HG02571 (cell line): ENCODE results near the gene KCNIP3.

ENCODE experiments used
- ATAC-seq: cut with Tn5 transposase; IDR thresholded peaks from one replicate; pipeline ENCODE4 v1.9.1; 2021; ENCODE audit warnings: mild to moderate bottlenecking, moderate library complexity; ENCODE audit not compliant: unreplicated experiment

The KCNIP3 gene

DNA sequence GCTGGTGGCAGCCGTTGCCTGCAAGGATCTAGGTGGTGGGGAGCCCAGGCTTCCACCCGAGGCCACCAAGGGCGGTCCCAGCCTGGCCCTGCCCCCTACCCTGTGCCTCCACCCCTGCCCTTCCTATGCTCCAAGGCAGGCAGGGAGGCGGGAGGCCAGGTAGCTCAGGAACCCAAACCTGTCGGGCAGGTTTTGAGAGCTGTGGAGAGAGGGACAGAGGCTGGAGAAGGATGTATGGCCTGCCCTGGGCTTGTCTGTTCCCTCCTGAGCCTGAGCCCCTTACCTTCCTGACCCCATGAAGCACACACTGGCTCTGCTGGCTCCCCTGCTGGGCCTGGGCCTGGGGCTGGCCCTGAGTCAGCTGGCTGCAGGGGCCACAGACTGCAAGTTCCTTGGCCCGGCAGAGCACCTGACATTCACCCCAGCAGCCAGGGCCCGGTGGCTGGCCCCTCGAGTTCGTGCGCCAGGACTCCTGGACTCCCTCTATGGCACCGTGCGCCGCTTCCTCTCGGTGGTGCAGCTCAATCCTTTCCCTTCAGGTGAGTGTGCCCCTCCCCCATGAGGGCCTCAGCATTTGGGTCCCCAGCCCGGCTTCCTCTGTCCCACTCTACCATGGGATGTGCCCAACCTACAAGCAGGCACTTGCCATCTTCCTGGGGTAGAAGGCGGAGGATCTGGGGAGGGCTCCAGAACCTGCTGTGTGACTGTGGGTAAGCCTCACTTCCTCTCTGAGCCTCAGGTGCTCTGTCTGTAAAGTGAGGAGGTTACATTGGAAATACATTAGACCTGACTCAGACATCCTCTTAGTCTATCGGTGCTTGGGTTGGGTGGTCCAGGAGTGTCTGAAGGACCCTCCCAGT is 22.6 kb upstream of the KCNIP3 start, which contains the start of gene PROM2:
Gene PROM2 (plus strand): TSS at position 159 of the 860 bp plus-strand sequence. CDS start 137 bp downstream, at position 296.
- no peak for ATAC-seq

DNA sequence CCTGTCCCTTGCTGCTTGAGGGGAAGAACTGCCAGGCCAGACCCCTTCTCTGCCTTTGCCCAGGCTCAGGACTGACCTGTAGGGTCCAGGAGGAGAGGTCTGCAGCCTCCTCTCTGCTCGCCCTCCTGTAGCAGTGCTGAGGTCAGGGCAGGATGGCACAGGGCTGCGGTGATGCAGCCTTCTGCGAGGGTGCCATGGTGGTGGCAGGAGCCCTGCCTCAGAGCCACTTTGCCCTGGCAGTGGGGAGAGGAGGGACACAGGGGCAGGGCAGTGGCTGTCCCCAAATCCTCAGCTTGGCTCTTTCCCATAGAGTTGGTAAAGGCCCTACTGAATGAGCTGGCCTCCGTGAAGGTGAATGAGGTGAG is 22.0 kb upstream of the KCNIP3 start:
- ATAC-seq = no peak

DNA sequence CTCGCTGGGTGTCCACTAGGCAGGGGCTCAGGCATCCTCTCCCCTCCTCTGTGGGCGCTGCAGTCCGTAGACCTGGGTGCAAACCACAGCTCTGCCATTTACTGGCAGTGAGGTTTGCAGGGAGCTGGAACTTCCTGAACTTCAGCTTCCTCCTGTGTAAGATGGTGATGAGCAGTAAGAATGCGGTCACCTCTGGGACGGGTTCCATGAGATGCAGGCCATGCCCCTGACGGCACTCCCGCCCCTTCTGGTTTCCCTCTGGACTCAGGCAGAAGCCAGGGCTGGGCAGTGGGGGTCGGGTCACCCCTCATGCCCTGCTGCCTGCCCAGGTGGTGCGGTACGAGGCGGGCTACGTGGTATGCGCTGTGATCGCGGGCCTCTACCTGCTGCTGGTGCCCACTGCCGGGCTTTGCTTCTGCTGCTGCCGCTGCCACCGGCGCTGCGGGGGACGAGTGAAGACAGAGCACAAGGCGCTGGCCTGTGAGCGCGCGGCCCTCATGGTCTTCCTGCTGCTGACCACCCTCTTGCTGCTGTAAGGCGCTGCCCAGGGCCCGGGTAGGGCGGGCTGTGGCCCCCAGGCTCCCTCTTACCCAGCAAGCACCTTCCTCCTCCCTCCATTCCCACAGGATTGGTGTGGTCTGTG is 21.4 kb upstream of the KCNIP3 start:
- ATAC-seq = no peak

GRCh38 chr2:95276244-95276887 is 20.8 kb upstream of the KCNIP3 start:
- ATAC-seq = no peak

DNA sequence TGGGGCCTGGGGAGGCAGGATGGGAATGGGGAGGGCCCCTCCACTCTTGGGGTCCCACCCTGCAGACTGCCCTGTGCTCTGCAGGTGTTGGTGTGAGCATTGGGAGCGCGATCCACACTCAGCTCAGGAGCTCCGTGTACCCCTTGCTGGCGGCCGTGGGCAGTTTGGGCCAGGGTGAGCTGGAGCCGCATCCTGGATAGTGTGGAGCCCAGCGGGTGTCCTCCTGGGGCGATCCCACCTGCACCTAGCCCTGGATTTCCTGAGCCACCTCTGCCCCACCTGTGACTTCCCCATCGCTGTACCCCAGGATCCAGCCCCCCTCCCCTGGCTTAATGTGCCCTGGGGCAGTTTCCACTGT is 20.3 kb upstream of the KCNIP3 start:
- ATAC-seq = no peak

GRCh38 chr2:95277246-95277906 is 19.8 kb upstream of the KCNIP3 start:
- no peak for ATAC-seq

DNA sequence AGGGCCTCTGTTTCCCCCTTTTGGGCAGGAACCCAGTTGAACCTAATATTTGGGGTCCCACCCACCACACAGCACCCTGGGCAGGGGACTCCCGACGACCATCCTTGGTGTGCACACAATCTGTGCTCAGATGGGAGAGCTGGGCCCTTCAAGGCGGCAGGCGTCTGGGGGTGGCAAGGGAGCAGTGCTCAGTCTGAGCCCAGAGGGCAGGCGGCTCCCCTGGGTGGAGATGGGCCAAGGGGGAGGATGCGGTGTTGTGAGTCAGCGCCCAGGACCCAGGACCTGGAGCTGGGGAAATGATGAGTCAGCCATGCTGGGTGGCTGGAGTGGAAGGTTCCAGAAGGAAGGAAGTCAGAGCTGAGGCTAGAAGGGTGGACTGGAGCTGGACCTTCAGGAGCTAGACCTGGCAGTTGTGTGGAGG is 19.1 kb upstream of the KCNIP3 start:
- ATAC-seq = no peak

DNA sequence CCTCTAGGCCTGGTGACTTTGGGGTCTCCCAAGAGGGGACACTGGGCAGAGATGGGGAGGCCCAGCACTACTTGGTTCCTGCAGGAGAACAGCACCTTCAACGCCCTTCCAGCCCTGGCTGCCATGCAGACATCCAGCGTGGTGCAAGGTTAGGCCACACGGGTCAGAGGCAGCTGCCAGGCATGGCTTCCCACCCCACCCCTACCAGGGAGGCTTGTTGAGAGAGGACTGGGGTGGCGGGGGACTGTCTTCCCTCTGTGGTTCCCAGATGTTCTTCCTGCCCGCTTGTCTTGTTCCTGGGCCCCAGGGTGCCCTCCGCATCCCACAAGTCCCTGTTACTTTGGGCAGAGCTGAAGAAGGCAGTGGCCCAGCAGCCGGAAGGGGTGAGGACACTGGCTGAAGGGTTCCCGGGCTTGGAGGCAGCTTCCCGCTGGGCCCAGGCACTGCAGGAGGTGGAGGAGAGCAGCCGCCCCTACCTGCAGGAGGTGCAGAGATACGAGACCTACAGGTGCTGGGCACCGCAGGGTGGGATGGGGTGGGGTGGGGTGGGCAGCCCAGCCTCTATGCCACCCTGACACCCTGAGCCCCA is 18.4 kb upstream of the KCNIP3 start:
- no peak for ATAC-seq

GRCh38 chr2:95279435-95280035 is 17.6 kb upstream of the KCNIP3 start:
- ATAC-seq = no peak

DNA sequence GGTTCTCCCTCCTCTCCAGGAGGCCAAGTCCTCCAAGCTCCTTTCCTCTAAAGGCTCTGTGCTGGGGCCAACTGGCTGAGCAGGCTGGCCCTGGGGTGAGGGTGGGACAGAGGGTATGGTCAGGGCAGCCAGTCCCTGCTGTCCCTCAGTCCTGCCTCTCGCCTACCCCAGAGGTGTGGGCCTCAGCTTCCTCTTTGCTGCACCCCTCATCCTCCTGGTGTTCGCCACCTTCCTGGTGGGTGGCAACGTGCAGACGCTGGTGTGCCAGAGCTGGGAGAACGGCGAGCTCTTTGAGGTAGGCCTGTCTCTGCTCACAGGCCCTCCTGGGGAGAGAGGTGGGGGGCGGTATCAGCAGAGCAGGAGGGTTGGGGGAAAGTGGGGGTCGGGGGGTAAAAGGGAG is 16.1 kb upstream of the KCNIP3 start:
- no peak for ATAC-seq

GRCh38 chr2:95281786-95282185 is 15.4 kb upstream of the KCNIP3 start:
- ATAC-seq = no peak

DNA sequence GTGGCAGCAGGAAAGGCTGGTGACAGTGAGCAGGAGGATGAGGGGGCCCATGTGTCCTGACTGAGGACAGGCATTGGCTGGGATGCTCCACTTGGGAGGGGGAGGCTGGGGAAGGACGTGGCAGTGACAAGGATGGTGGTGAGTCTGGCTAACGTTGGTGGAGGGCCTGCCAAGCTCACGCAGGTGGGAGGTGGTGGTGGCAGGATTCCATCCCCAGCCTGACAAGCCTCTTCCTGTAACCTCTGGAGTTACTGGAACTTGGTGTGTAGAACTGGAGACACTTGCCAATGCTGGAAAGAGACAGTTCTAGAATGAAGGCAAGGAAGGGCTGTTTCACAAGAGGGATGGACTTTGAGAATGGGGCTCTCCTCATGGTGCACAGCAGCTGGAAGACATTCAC is 14.7 kb upstream of the KCNIP3 start:
- ATAC-seq = no peak

GRCh38 chr2:95283562-95283961 is 13.6 kb upstream of the KCNIP3 start:
- ATAC-seq = no peak

- no peak for ATAC-seq
These were observed 12.1 kb upstream of the KCNIP3 start for GRCh38 chr2:95284886-95285541.

DNA sequence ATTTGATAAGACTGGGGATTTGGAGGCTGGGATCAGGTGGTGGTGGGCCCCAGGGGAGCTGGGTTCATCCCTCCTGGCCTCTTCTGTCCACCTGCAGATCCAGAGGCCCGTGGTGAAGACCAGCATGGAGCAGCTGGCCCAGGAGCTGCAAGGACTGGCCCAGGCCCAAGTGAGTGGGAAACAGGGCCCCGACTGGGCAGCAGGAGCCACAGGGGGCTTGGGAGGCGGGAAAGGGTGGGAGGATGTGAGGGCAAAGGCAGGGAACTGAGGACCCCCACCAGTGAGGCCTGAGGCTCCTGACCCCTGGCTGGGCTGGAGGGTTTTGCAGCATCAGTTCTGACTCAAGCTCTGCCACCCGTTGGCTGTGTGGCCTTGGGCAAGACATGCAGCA is 11.6 kb upstream of the KCNIP3 start:
- ATAC-seq = no peak

DNA sequence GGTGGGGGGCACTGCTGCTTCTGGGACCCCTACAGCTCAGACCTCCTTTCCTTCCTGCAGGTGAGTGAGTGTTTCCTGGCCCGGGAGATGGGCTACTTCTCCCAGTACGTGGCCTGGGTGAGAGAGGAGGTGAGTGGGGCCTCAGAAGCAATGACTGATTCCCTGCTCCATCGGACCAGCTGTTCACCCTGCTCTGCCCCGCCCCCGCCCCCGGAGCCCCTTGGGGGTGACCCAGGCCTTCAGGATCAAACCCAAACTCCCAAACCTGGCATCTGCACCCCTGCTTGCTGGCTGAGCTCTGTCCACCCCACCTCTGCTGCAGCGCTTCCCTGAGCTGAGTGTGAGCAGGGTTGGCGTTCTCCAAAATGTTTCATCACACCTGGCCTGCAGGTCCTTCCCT is 9.8 kb upstream of the KCNIP3 start:
- ATAC-seq = no peak

GRCh38 chr2:95287806-95288205 is 9.3 kb upstream of the KCNIP3 start:
- ATAC-seq = no peak

DNA sequence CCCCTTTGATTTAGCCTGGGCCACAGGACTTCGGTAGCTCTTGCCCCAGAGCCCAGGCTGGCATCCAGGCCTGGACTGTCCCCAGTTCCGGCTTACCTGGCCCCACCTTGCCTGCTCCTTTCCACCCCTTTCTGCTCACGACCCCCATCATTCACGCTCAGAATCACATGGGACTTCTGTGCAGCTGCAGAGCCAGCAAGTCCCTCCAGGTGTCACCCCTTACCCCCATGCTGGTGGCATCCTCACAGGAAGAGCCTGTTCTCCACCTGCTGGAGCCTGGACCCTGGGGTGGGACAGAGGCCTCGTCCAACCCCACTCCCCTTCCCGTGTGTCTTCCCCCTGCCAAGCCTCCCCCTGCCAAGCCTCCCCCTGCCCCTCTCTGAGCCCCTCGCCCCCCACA is 7.9 kb upstream of the KCNIP3 start:
- ATAC-seq = no peak

DNA sequence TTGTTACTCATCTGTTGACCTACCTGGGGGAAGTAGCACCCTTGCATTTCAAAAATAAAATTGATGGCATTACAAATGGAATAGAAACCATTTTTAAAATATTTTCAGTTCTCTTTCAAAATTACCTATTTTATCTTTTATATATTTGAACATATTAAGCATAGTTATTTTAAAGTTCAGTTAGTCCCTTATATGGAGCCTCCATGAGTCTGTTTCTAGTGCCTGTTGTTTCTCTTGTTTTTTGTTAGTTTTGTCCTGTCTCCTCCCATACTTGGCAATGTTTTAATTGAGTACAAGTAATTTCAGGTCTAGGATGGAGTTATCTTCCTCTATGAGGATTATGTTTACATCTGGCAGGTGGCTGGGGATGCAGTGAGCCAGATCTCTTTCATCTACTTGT is 5.9 kb upstream of the KCNIP3 start:
- ATAC-seq = no peak

DNA sequence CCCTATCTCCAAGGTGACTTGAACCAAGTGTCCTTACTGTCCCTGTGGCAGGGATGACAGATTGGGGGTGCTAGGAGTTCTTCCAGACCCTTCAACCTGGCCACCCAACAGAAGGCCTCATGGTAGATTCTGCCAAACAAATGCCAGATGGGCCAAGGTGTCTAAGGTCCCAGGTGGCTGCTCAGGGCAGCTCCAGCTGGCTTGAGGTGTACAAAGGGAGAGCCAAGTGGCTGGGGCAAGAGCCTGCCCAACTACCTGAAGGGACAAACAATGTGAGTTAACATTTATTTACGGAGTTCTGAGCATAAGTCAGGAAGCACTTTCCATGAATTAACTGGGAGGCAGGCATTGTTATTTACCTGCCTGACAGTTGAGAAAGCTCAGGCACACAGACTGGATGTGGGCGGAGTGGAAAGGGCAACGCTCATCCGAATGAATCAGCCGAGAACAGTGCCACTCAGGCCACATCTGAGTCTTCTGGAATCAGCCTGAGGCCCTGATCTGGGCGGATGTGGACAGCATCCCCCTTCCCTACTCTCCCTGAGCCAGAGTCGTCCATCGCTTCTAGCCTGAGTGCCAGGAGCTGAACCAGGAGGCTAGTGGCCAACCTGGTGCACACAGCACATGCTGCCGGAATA is 4.4 kb upstream of the KCNIP3 start:
- ATAC-seq = no peak
